GM04504 (cell line): ENCODE data around the gene ETV6.

Experiments used
- DNase-seq: peaks from one replicate; pipeline ENCODE4 v3.0.0-alpha.2; 2012; ENCODE audit warnings: low read depth

Gene ETV6

DNA sequence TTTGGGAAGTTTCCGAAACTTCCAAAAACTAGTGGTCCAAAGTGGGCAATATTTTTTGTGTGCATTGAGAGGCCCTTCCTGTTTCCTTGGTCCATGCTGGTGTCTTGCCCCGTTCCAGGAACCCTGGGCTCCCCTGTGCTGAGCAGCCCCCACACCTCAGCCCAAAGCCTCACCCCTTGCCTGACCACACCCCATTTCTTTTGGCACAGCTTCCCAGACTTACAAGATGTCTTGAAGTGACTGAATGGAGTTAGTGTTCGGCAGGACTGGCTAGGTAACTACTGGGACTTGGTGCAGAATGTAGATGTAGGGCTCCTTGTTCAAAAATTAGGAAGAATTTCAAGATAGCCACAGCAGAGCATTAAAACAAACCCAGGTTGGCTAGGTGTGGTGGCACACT, 68.6 kb downstream of the ETV6 start:
- DNase-seq, result no peak

DNA sequence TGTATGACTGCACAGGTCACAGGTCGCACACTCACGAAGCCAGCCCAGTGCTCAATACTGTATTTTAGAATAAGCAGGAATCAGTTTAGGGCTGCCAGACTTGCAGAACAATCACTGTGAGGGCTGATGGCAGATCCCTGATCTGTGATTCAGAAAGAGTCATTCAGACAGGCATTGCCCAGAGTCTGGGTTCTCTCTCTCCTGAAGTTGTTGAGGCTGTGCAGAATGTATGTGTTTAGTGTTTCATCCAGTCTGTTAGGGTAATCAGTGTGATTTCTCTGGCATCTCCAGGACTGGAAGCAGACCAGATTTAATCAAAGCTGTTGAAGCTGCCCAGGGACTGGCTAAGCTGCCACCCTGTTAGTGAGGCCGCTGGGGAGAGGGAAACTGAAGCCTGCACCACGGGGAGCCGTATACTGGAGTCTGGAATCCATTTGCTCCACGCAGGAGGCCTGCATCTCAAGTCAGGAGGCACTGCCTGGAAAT, 69.3 kb downstream of the ETV6 start:
- DNase-seq, result no peak

DNA sequence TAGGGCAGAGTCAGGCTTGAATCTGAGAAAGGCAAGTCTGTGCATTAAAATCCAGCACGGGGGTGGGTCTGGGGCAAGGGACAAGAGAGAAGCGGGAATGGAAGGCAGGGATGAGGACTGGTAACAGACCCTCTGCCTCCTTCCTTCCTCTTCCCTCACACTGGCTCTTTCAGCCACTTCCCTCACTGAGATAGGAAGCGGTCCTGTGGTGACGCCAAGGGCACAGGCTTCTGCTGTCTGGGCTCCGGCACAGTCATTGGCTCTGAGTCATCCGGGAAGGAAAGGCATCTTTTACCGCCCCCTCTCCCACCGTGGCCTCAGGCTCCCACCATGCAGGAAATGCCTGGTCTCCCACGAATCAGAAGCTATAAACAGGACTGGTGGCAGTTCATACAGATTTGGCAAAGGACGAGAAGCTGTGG, 70.2 kb downstream of the ETV6 start:
- peak; percentile 84 for DNase-seq

DNA sequence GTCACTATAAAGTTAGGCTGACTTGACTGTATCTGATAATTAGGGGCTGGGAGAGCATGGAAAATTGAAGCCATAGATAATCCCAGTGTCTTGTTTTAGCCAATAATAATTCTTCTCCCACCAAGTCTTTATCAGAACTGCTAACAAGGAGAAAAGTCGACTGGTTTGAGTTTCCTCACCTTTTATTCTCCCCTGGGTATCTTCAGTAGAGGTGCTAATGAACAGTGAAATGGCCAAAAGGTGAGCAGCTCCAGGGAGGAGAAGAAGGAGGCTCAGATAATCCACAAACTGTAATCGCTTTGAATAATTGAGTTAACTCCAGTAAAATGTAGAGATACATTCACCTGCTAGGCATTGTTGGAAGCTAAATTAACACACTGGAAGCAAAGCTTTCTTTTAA, 72.6 kb downstream of the ETV6 start:
- DNase-seq, result no peak

DNA sequence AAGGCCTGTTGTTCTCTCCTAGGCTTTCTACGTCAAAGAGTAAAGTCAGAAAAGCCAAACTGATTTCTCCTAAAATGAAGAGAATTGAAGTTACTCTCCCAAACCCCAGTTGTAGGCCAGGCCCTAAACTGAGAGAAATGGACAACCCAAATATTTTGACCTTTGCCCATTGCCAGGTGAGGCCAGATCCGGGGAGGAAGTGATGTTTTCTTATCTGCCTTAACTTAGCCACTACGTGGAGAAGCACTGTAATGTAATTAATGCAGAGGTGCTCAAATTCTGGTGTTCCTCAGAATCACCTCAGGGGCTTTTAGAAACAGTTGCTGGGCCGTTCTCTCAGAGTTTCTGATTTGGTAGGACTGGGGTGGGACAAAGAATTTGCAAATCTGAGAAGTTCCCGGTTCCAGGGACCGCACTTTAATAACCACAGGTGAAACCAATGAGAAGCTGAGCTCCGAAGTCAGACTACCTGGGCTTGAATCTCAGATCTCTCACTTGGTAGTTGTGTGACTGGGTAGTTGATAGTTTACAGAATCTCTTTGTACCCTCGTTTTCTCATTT, 73.2 kb downstream of the ETV6 start:
- DNase-seq, result no peak

DNA sequence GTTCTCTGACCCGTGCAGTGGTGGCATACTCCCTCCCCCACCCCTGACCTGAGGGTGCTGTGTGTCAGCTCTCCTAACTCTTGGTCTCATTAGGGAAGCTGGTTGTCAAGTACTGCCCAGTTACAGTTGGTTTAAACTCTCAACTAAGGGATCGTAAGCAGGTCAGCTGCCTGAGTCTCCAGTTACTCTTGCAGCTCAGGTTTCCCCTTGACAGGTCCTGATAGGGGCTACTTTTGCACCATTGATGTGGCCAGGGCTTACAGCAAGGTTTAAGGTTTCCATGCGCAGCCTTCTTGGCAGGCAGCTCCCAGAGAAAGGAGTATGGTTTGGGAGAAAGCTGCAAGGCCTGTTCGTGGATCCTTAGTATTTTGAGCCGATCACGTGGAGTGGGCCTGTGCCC, 74.5 kb downstream of the ETV6 start:
- no peak for DNase-seq

DNA sequence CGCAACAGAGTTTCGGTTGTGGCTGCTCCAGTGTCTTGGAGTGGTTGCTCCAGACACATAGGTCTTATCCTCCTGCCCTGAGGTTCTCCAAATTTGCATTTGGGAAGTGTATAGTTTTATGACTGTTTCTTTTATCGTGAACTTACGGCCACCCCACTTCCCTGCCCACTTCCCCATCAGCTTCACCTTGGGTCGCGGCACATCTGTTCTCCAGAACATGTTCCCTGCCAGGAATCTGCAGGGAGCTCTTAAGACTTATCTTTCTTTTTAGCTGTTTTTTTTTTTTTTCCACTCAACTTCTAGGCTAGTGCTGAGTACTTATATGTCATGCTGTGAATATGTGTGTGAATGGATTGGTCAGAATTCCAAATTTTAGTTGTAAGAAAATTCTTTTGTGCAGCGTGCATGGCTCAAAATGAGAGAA, 75.4 kb downstream of the ETV6 start:
- no peak for DNase-seq

DNA sequence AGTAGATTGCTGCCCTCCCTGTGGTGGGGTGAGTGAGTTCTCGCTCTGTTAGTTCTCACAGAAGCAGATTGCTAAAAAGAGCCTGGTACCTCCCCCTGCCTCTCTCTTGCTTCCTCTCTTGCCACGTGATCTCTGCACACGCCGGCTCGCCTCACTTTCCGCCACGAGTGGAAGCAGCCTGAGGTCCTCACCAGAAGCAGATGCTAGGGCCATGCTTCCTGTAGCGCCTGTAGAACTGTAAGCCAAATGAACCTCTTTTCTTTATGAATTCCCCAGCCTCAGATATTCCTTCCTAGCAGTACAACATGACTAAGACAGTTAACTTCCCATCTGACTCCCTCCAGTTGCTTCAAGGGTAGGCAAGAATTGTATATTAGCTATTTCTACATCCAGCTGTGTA, 76.2 kb downstream of the ETV6 start:
- no peak for DNase-seq

DNA sequence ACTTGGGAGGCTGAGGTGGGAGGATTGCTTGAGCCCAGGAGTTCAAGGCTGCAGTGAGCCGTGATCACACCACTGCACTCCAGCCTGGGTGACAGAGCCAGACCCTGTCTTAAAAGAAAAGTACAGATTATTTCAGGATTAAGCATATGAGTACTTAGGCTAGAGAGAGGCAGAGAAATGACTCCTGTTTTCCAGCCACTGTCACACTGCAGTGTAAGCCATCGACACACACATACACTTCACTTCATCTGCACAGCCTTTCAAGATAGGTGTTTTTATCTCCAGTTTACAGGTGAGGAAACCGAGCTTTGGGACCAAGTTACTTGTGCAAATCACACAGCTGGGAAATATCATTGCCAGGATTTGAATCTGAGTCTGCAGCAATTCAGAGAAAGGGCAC, 77.2 kb downstream of the ETV6 start:
- no peak for DNase-seq

DNA sequence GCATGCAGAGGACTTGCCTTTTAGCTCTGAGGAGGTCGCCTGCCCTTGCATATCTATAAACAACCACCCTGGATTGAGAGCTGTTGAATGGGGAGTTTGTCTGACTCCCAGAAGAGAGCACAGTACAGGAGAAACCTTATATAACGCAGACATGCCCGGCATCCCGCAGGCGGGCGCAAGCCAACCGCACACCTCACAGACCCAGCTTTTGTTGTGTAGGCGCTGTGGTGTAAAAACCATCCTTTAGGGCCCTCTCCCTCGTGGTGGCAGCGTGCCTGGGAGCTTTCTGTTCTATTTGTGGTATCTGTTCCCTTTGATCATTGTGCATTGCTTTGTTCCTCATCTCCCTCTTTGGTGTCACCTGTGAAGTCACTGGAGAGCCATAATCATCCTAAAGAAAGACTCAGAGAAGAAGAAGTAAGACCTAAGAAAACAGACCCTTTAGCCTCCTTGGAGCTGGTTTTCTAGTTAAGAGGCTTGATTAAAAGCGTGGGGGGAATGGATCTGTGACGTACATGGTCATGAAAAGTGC, 77.7 kb downstream of the ETV6 start:
- DNase-seq, result no peak

DNA sequence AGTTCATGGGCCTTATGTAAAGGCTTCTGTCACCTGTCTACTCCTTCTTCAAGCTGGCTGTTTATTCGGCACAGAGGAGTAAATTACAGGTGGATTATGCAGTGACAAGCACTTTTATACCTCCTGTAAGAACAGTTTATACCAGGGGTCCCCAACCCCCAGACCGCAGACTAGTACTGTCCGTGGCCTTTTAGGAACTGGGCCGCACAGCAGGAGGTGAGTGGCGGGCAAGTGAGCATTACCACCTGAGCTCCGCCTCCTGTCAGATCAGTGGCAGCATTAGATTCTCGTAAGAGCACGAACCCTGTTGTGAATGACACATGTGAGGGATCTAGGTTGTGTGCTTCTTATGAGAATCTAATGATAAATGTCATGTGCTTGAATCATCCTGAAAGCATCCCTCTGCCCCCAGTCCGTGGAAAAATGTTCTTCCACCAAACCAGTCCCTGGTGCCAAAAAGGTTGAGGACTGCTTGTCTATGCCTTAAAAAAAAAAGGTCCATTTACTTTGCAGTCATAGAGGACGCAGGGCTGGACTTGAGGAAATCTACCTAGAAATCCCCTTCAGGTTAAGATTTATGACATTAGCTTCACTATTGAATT, 78.8 kb downstream of the ETV6 start:
- DNase-seq, result no peak

DNA sequence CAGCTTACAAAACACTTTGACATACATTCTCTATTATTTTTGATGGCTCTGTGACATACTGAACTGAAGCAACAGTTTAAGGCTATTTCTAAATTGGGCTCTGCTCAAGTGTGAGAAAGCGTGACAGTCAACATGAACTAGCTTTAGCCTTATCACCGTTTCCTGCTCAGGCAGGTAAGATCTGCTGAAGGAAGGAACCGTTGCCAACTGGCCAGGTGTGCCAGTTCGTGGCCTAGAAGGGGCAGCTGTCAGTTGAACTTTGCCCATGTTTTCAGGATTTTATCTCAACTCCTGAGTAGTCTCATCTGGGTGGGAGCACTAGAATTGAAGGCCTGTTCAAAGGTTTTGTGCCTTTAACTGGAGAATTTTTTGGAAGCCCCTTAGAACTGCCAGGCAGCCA, 79.5 kb downstream of the ETV6 start:
- DNase-seq, result no peak

DNA sequence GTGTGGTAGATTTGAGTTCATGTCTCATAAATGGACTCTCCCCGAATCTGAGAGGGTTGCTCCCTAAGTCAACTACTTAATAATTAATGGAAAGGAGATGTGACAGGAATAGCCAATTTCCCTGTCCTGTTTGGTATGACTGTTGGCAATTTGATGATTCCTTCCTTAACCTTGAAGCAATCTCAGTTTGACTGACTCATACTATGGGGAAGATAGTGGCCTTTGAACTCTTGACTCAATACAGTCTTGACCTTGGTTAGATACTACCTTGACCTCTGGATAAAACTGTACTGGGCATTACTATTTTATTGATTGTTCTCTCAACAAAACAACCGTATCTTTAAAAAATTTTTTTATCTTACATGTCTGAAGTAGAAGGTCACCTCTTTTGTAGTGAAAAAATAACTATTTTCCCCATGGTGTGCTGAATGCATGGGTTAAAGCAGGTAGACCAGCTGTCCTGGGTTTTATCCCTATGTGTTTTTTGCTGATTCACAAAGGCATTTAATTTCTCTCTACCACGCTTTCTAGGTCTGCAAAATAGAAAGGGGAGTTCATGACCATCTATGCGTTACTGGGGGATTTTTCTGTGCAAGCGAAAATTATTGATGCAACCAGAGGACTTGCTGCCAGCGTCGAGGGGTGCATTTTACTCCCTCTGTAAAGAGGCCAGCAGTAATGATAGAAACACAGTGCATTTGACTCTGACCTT, 80.1 kb downstream of the ETV6 start:
- no peak for DNase-seq

DNA sequence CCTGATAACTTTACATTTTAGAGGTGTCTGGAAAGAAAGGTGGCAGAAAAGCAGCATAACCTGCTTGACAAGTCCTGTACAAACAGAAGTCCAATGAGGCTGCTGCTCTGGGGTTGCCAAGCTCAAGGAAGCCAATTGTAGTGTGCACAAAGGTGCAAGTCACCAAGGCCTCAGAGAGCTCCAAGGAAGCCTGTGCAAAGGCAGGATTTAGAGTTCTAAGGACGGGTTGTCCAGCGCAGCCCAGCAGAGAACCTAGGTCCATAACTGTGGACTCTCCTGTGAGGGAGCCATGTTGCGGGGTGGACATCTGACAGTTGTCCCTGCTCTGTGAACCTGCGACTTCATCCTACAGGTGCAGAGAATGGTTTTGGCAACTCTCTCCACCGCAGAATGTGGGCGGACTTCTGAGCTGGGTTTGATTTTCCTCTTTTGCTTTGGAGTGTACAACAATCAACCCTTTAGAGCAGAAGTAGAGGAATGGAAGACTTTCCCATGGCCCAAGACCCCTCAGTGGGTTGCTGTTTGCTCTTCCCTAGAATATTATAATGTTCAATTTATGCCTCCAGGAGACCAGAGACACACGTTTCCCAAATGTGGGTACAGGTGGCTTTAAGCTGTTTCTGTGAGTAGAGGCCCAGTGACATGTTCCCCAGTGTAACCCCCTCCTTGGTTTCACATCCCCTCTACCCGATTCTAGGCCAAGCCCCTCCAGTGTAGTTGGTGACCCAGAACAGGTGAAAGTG, 81.0 kb downstream of the ETV6 start:
- no peak for DNase-seq

DNA sequence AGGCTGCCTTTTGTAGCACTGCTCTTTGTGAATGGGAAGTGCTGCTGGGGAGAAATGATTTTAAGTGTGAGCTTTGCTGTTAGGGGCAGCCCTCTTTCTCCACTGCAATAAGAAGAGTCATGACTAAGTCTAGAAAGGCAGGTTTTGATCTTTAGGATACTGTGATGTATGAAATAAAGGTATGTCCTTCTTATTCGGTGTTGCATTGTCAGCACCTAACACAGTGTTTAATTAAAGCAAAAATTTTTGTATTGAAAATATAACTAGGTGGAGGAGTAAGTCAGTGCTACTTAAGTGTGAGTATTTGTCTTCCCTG, 81.5 kb downstream of the ETV6 start:
- DNase-seq, result no peak

DNA sequence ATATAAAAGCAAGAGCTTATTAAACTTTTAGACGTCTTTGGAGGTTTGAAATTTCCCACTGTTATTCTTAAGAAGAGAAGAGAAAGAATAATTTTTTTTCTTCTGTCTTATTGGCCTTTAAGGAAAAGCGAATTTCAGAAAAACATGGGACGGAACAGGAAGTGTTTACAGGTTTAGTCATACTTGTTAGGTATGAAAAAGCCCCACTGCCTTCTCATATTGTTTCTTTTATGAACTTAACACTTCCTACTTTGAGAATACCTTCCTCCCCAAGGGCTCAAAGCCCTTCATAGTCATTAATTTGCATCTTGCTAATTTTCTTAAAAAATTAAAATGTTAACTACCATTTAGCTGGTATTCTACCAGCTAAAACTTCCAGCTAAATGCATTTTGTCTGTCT, 82.0 kb downstream of the ETV6 start:
- no peak for DNase-seq

DNA sequence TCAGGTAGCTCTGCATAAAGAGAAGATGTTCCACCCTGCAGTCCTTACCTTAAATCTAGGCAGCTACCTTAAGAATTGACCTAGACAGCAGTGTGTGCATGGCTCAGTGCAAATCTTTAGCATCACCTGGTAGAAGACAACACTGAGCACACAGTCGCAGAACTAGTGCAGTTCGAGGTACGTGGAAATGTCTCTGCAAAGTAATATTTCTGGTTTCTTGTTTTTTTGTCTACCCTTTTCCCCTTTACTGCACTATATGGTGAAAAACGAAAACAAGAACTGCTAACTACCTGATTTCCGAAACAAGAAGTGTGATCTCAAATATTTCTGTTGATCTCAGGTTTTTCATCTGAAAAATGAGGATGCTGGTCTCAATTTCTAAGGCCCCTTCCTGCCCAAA, 82.5 kb downstream of the ETV6 start:
- DNase-seq, result no peak

DNA sequence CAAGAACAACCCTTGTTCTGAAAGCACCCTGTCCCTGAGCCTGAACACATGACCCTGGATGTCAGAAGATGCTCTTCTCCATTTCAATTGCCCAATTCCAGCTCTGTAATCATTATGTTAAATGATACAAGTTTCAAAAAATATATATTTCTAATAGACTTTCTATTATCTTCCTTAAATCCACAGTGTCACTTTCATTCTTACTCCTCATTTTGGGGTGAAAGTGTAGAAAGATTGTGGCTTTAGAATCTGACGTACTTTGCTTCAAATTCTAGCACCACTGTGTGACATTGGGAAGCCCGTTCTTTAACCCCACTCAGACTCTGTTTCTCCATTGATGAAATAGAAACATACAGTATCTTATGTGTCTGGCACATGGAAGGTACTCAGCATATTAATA, 83.2 kb downstream of the ETV6 start:
- no peak for DNase-seq

DNA sequence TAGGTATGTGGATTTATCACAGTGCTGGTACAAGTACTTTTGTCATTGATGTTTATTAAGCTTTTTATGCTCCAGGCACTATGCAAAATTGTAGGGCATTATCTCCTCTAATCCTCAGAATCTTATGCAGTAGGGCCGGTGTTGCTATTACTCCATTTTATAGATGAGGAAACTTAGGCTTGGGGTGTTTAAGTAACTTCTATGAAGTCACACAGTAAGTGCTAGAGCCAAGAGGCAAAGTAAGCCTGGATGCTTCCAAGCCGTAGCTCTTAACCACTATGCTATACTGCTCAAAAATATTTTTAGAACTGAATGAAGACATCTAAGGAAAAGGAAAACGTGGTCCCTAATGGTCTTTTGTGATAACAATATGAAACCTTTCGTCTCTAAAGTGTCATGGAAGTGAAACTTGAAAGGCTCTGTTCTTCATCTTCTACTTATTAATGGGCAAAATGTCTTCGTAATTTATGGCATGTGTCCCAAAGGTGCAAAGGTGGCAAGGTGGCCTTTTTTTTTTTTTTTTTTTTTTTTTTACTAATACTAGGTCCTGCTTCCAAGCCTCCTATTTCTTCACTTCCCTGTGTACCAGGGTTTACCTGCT, 85.2 kb downstream of the ETV6 start:
- DNase-seq, result no peak

DNA sequence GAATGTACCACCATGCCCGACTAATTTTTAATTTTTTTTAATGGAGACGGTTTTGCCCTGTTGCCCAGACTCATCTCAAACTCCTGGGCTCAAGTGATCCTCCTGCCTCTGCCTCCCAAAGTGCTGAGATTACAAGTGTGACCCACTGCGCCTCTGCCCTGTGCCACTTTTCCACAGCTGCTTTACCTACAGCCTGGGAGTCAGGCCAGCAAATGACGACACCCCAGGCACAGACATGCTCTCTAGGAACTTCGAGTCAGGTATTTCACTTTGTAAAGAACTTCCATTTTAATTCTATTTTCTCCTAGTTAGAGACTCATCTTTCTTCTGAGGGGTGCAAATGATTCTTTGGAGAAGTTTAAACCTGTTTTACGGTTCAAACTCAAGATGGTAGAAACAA, 89.0 kb downstream of the ETV6 start:
- DNase-seq, result no peak

DNA sequence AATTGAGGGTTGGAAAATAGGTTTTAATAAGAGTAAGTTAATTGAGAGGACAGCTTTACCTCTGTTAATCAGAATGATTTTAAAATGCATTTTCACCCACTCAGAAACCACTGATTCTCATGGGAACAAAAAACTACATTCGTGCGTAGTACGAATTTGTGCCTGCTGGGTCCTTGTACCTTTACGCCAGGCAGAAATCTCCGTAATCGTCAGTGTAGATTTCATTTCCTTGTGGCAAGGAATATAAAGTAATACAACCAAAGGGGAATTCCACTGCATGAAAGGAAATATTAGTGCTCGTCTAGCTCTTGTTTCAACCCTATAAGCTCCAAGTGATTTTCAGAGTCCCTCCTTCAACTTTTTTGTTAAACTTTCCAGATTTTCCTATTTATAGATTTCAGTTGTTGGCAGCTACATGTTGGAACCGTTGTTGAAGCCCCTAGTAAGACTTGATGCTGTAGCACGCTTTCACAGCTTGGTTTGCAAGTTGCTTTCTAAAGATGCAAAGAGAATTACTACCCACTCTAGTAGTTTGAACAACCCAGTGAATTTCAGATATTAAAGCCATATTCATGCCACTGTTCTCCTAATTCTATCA, 90.6 kb downstream of the ETV6 start:
- DNase-seq, result no peak

DNA sequence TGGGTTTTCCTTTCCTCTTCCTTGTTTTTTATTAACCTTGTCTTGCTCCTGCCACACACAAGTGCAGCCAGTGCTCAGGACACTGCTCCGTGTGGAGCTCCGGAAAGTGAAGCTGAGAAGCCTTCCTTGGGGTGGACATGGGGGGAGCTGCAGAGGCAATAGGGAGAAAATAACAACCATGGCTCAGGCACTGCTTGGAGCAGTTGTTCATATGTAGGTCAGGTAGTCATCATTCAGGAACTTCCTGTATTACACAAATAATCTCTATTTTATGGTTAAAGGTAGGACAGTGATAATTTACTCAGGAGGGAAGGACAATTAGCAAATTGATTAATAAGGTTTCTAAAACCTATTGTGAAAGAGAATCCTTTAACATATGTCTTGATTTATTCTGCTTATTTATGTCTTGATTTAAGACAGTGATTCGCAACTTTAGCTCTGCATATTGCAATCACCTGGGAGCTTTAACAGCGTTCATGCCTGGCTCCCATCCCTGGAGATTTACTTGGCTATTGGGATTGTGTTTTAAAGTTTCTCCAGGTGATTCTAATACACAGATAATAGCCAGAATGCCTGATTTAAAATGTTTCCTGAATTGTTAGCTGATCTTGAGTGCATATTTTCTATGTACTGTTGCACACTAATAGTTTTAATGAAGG, 92.1 kb downstream of the ETV6 start:
- DNase-seq, result no peak
